Esophagus muscularis mucosa (tissue), 3 donors: ENCODE results near the gene IP6K1.

Source experiments
- CTCF ChIP-seq, 3 experiments: fragments of 200-600 bp in 2 of 3; fragments of 450-650 bp in 1 of 3; sonication (generic) in 2 of 3; IDR thresholded peaks; one replicate each; pipeline ENCODE4 v1.5.1; 2017 to 2019; ENCODE audit warnings: antibody characterized with exemption in 3 of 3, mild to moderate bottlenecking in 2 of 3, moderate library complexity in 1 of 3
- POLR2A ChIP-seq: fragments of 450-650 bp; IDR thresholded peaks from one replicate; pipeline ENCODE4 v1.6.1; 2017; ENCODE audit warnings: antibody characterized with exemption, moderate library complexity, mild to moderate bottlenecking, low read depth
- POLR2AphosphoS5 ChIP-seq, 2 donors: sonication (generic); formaldehyde crosslinking; IDR thresholded peaks; one replicate each; pipeline ENCODE4 v1.6.1; 2017; ENCODE audit warnings: antibody characterized with exemption in 2 of 2

- TF ChIP-seq POLR2AphosphoS5 (IDR thresholded peaks at IDR 0.05), result no peak
- no peak for TF ChIP-seq CTCF (IDR thresholded peaks at IDR 0.05)
- no peak for TF ChIP-seq POLR2A
Measured at GRCh38 chr3:49721896-49722781, 64.2 kb downstream of the IP6K1 start.
